Sigmoid colon (tissue), 7 donors: Measurements from ENCODE around the gene ARPC5L. TPM values are rescaled to one million over a fixed set of nuclear protein-coding genes. Genes with fewer than 3 reads are reported as not detected.

Experiments used
- DNase-seq: peaks from one replicate; pipeline ENCODE4 v3.0.0-alpha.2; 2019
- H3K27ac ChIP-seq, 4 donors: fragments of 200-600 bp; sonication (generic); one replicate each; pipeline ENCODE4 v1.5.1; 2016 to 2019; ENCODE audit warnings: mild to moderate bottlenecking in 1 of 4
- H3K27me3 ChIP-seq, 3 donors: fragments of 200-600 bp; sonication (generic); one replicate each; pipeline ENCODE4 v1.5.1; 2019; ENCODE audit warnings: mild to moderate bottlenecking in 1 of 3
- H3K36me3 ChIP-seq, 4 donors: fragments of 200-600 bp; sonication (generic); one replicate each; pipeline ENCODE4 v1.5.1; 2016 to 2019
- H3K4me1 ChIP-seq, 4 donors: fragments of 200-600 bp; sonication (generic); one replicate each; pipeline ENCODE4 v1.5.1; 2017 to 2019
- H3K4me3 ChIP-seq, 4 donors: fragments of 200-600 bp; sonication (generic); one replicate each; pipeline ENCODE4 v1.5.1; 2017 to 2019; ENCODE audit warnings: mild to moderate bottlenecking in 2 of 4, moderate library complexity in 1 of 4
- H3K9me3 ChIP-seq, 4 donors: fragments of 200-600 bp in 3 of 4; sonication (generic) in 3 of 4; one replicate each; pipeline versions ENCODE4 v1.5.1 to v1.6.1; 2013 to 2019
- EP300 ChIP-seq, 4 donors: sonication (generic); formaldehyde crosslinking; IDR thresholded peaks; one replicate each; pipeline ENCODE4 v1.6.1; 2017; ENCODE audit warnings: antibody characterized with exemption in 4 of 4
- POLR2A ChIP-seq, 2 donors: fragments of 450-650 bp; IDR thresholded peaks; one replicate each; pipeline ENCODE4 v1.6.1; 2016; ENCODE audit warnings: antibody characterized with exemption in 2 of 2, mild to moderate bottlenecking in 2 of 2, moderate library complexity in 2 of 2
- POLR2AphosphoS5 ChIP-seq, 4 donors: sonication (generic); formaldehyde crosslinking; IDR thresholded peaks; one replicate each; pipeline ENCODE4 v1.6.1; 2017; ENCODE audit warnings: antibody characterized with exemption in 4 of 4
- WGBS, 2 donors: extraction: QIAGEN DNeasy Blood & Tissue Kit; methylation state at CpG; one replicate each; pipeline ENCODE4 v1.1.7; 2013; 5-methylcytosine and 5-hydroxymethylcytosine counted together
- intact Hi-C: fragments of 100-400 bp; cut with DNase I; formaldehyde crosslinking; loops from one replicate; pipeline ENCODE4 v1.15.1; 2023
- polyA plus RNA-seq, 3 donors: library from polyadenylated mRNA; stranded (reverse); fragments of 200-250 nt; gene quantifications; one replicate each; pipeline ENCODE4 v1.2.3, GENCODE V29; 2013
- total RNA-seq, 4 donors: library from RNA; depleted of rRNA; stranded (reverse); fragments of >200 nt; gene quantifications; one replicate each; pipeline ENCODE4 v1.1.0, GENCODE V29; 2016
- TF ChIP-seq, protein P1 (sequence below), 4 experiments: fragments of 450-650 bp in 3 of 4; fragments of 200-600 bp in 1 of 4; IDR thresholded peaks; one replicate each; pipeline ENCODE4 v1.5.1; 2016 to 2019; ENCODE audit warnings: antibody characterized with exemption in 4 of 4, mild to moderate bottlenecking in 3 of 4, moderate library complexity in 2 of 4
- donor health status: healthy with polysubstance abuse.
- donor health status: Bipolar disorder and iron deficiency.
- donor health status: healthy.

ARPC5L gene
- total and polyA plus RNA-seq, 7 donors = 16.9 to 70.3 (median 26.2) TPM

DNA sequence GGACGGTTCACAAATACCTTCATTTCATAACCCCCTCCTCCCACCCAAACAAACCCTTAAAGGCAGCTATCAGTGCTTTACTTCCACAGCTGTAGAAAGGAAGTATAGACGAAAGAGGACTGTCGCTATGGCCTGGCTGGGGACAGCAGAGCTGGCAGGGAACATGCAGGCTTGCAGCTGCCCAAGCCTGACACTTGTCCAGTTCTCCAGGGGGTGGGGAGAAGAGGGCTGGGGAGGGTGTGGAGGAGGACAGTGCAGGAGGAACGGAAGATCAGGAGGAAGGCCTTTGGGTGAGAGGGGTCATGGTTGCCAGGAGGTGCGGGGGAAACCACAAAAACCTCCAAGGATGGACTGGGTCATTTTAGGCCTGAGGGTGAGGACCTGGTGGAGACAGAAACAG, 25.9 kb downstream of the ARPC5L start:
- 90 to 91% methylated on average over 5 of the region's 5 CpGs for WGBS, 2 donors
- Histone ChIP-seq H3K27me3 (no peaks in the 10 kb centered on the region), H3K4me1 (no peaks in the 10 kb centered on the region), H3K4me3 (no peak overlapping the region), H3K27ac (no peak overlapping the region), H3K36me3 (peaks cover 18 to 87% (median 55%) of the 10 kb centered on the region in 4 donors), H3K9me3 (no peaks in the 10 kb centered on the region)
- intact Hi-C loops = no loop called here
- DNase-seq = no peak
- TF ChIP-seq, protein P1, sequence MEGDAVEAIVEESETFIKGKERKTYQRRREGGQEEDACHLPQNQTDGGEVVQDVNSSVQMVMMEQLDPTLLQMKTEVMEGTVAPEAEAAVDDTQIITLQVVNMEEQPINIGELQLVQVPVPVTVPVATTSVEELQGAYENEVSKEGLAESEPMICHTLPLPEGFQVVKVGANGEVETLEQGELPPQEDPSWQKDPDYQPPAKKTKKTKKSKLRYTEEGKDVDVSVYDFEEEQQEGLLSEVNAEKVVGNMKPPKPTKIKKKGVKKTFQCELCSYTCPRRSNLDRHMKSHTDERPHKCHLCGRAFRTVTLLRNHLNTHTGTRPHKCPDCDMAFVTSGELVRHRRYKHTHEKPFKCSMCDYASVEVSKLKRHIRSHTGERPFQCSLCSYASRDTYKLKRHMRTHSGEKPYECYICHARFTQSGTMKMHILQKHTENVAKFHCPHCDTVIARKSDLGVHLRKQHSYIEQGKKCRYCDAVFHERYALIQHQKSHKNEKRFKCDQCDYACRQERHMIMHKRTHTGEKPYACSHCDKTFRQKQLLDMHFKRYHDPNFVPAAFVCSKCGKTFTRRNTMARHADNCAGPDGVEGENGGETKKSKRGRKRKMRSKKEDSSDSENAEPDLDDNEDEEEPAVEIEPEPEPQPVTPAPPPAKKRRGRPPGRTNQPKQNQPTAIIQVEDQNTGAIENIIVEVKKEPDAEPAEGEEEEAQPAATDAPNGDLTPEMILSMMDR (IDR thresholded peaks at IDR 0.05) = no peak
- TF ChIP-seq POLR2A (IDR thresholded peaks at IDR 0.05) (no peak), EP300 (IDR thresholded peaks at IDR 0.05) (no peak), POLR2AphosphoS5 (IDR thresholded peaks at IDR 0.05) (no peak)

DNA sequence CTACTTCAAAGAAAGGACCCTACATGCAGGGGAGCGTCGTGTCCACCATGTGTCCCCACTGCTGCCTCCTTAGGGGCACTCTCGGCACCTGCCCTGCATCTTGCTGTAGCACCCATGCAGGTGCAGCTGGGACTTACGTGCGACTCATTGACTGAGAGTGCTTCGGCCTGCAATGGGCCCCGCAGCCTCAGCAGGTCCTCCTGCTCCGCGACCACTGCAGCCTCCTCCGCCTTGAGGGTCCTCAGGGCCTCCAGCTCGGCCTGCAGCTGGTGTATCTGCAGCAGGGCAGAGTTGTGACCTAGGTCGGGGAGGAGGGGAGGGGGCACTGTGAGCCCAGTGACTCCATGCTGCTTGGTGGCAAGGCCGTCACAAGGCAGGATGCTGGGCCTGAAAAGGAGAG, 27.1 kb downstream of the ARPC5L start:
- Histone ChIP-seq H3K27ac (no peak overlapping the region), H3K9me3 (no peaks in the 10 kb centered on the region), H3K36me3 (peaks cover 21 to 99% (median 58%) of the 10 kb centered on the region in 4 donors), H3K27me3 (no peaks in the 10 kb centered on the region), H3K4me3 (no peak overlapping the region), H3K4me1 (no peaks in the 10 kb centered on the region)
- TF ChIP-seq POLR2A (IDR thresholded peaks at IDR 0.05) = no peak
- TF ChIP-seq, protein P1 (IDR thresholded peaks at IDR 0.05) = no peak
- TF ChIP-seq EP300 (IDR thresholded peaks at IDR 0.05) = no peak
- TF ChIP-seq POLR2AphosphoS5 (IDR thresholded peaks at IDR 0.05) = no peak
- no peak for DNase-seq
- intact Hi-C loops = no loop called here
- WGBS, 2 donors = 97% methylated on average over 13 of the region's 13 CpGs

DNA sequence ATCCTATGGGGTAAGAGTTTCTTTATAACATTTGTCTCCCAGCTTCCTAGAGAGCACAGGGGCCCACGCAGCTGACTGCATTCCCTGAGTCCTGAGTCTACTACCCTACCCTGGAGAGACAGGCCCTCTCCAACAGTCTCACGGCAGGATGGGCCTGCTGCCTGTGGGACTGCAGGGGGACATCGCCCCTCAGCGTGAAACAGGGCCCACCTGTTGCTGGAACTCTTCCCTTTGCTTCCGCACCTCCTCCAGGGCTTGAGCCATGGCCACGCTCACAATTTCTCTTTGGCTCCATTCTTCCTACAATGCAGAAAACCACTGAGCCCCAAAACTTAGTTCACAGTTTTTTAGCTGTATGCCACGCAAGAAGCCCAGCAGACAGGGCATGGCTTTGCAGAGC, 28.2 kb downstream of the ARPC5L start:
- TF ChIP-seq EP300 (IDR thresholded peaks at IDR 0.05) (no peak), POLR2A (IDR thresholded peaks at IDR 0.05) (no peak), POLR2AphosphoS5 (IDR thresholded peaks at IDR 0.05) (no peak)
- TF ChIP-seq, protein P1 (IDR thresholded peaks at IDR 0.05) = no peak
- Histone ChIP-seq H3K4me3 (no peak overlapping the region), H3K36me3 (peaks cover 23 to 89% (median 56%) of the 10 kb centered on the region in 4 donors), H3K27me3 (no peaks in the 10 kb centered on the region), H3K27ac (no peak overlapping the region), H3K4me1 (no peaks in the 10 kb centered on the region), H3K9me3 (no peaks in the 10 kb centered on the region)
- WGBS, 2 donors = 96 to 99% methylated on average over 7 of the region's 7 CpGs
- DNase-seq = no peak
- intact Hi-C loops = no loop called here

DNA sequence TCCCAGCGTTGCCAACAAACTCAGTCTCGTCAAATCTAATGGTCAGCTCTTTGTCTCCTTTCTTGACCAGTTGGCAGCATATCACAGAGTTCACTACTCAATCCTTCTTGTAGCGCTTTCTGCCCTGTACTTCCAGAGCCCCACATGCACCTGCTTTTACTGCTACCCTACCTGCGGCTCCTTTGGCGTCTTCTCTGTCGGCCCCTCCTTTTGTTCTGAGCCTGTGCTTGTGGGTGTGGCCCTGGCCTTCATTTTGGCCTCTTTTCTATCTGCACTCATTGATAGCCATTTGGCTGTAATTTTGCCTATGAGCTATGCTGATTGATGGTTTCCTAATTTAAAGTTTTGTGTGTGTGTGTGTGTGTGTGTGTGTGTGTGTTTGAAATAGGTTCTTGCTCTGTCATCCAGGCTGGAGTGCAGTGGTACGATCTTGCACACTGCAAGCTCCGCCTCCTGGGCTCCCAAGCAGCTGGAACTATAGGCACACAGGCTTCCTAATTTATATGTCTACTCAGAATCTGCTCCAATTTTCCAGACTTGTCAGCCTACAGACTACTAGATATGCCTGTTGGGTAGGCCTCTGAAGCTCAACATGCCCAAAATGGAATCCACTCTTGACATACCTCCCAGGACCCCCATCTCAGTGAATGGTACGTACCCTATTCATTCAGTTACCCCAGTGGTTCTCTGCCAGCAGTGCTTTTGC, 32.3 kb downstream of the ARPC5L start:
- TF ChIP-seq EP300 (IDR thresholded peaks at IDR 0.05) (no peak), POLR2AphosphoS5 (IDR thresholded peaks at IDR 0.05) (no peak), POLR2A (IDR thresholded peaks at IDR 0.05) (no peak)
- TF ChIP-seq, protein P1 (IDR thresholded peaks at IDR 0.05) = no peak
- Histone ChIP-seq H3K27me3 (no peaks in the 10 kb centered on the region), H3K27ac (no peak overlapping the region), H3K9me3 (no peaks in the 10 kb centered on the region), H3K4me1 (no peaks in the 10 kb centered on the region), H3K36me3 (peaks cover 11 to 85% (median 42%) of the 10 kb centered on the region in 4 donors), H3K4me3 (no peak overlapping the region)
- no peak for DNase-seq
- intact Hi-C loops = no loop called here
- 87 to 93% methylated on average over 9 of the region's 9 CpGs for WGBS, 2 donors

DNA sequence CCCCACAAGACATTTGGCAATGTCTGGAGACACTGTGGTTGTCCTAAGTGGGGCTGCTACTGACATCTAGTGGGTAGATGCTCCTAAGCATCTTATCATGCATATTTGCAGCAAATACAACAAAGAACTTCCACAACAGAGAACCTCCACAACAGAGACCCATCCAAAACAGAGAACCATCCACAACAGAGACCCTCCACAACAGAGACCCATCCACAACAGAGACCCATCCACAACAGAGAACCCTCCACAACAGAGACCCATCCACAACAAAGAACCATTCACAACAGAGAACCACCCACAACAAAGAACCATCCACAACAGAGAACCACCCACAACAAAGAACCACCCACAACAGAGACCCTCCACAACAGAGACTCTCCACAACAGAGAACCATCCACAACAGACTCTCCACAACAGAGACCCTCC, 32.8 kb downstream of the ARPC5L start:
- peaks cover 5 to 85% (median 43%) of the 10 kb centered on the region in 4 donors for H3K36me3 ChIP-seq
- DNase-seq = no peak
- TF ChIP-seq POLR2AphosphoS5 (IDR thresholded peaks at IDR 0.05) (no peak), POLR2A (IDR thresholded peaks at IDR 0.05) (no peak), EP300 (IDR thresholded peaks at IDR 0.05) (no peak)
- TF ChIP-seq, protein P1 (IDR thresholded peaks at IDR 0.05) = no peak

More for the DNA sequence above, 32.8 kb downstream of the ARPC5L start:
- Histone ChIP-seq H3K4me3 (no peak overlapping the region), H3K4me1 (no peaks in the 10 kb centered on the region), H3K27ac (no peak overlapping the region), H3K27me3 (no peaks in the 10 kb centered on the region), H3K9me3 (no peaks in the 10 kb centered on the region)
- intact Hi-C loops = no loop called here
